UCSD-AML1 (cell line): Measurements from ENCODE around the gene ABL1.
"Not testable (repeated sequence)": the region's sequence is repeated elsewhere in the genome, so short reads cannot be mapped to it uniquely, and the experiment has no call there.

ENCODE experiments used
- DNase-seq: peaks from one replicate; lab custom pipeline; 2025; ENCODE audit not compliant: unreplicated experiment; lab: John Stamatoyannopoulos, UW

Gene ABL1

GRCh38 chr9:130847306-130848217 is 12.5 kb downstream of the ABL1 start:
- DNase-seq, result no peak

- DNase-seq, result not testable (repeated sequence)
Observed at GRCh38 chr9:130848514-130848913, 13.5 kb downstream of the ABL1 start.

DNA sequence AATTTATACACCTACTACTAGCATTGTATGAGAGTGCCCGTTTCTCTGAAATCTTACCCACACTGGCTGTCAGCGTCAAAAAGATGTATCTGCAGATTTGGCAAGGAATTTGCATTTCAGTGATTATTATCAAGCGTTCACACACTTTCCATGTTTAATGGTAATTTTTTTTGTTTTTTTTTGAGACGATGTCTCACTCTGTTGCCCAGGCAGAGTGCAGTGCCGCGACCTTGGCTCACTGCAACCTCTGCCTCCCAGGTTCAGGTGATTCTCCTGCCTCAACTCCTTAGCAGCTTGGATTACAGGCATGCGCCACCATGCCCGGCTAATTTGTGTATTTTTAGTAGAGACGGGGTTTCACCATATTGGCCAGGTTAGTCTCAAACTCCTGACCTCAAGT is 14.3 kb downstream of the ABL1 start:
- no peak for DNase-seq

DNA sequence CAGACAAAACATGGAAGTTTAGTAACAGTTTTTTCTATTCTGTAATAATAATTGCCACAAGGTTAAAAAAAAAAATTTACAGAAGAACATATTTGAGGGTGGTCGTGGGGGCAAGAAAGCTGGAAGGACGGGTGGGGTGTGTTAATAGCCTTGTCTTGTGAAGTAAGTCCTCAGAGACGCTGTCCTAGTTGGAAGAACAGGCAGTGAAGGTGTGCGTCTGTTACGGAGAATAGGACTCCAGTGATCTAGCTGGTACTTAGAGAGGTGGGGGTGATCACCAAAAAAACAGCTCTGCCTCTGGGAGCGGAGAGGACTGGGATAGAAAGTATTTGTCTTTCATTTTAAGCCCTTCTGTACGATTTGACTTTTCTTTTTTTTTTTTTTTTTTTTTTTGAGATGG is 17.7 kb downstream of the ABL1 start:
- DNase-seq, result no peak

DNA sequence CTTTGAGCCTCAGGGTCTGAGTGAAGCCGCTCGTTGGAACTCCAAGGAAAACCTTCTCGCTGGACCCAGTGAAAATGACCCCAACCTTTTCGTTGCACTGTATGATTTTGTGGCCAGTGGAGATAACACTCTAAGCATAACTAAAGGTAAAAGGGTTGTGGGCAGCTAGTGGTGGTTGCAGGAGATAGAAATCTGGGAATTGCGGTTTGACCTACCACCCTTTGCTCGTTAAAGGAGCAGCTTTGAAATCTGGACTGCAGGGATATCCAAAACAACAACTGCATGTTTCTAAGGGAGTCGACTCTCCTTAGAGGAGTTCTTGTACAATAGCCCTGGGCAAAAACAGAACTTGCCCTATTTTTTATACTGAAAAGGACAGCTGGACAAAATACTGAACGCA is 19.0 kb downstream of the ABL1 start:
- no peak for DNase-seq

GRCh38 chr9:130854835-130855234 is 19.8 kb downstream of the ABL1 start:
- no peak for DNase-seq

- DNase-seq, result no peak
Observed at GRCh38 chr9:130856474-130856873, 21.4 kb downstream of the ABL1 start.

GRCh38 chr9:130857864-130858738 is 23.0 kb downstream of the ABL1 start:
- no peak for DNase-seq

DNA sequence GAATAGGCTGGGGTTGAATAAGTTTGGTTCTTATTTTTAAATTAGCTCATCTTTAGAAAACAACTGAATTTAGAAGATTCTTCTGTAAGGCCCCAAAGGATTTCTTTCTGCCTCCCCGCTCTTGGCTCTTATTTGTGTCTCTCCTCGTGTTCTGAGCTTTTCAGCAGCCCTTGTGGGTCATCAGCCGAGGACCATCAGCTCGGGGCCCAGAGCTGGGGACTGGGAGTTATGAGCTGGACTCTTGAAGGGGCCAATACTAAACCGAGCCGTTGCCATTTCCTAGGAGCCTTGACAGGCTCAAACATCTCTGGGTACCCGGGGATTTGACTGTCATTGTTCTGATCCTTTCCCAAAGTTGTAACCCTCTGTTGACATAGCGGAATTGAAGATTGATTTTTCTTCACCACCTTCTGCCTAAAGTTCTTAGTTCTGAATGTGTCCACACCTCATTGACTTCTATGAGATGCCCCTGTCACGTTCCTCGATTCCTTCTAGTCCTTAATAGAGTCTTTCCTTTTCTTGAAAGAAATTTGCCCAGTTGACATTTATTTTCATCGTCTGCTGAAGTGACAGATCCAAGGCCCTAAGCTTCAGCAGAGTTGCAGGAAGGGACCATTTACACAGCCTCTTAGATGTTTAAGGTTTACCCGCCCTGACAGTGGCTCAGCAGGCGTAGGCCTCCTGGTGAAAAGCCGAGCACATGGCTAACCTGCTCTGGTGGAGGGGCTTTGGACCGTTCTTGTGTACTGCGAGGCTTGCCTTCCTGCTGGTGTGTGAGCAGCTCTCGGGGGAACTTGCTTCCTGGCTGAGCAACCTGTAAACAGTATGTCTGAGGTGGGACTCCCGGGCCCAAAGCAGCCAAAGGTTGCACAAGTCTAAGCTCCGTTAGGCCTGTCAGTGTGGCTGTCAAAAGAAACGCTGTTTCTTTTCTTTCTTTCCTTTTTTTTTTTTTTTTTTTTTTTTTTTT is 24.0 kb downstream of the ABL1 start:
- no peak for DNase-seq

- DNase-seq, result no peak
Observed at GRCh38 chr9:130860458-130861316, 25.6 kb downstream of the ABL1 start.

GRCh38 chr9:130861372-130862180 is 26.5 kb downstream of the ABL1 start:
- DNase-seq, result no peak

GRCh38 chr9:130862217-130862616 is 27.2 kb downstream of the ABL1 start:
- no peak for DNase-seq

GRCh38 chr9:130862747-130863146 is 27.7 kb downstream of the ABL1 start:
- DNase-seq, result no peak

GRCh38 chr9:130864541-130864940 is 29.5 kb downstream of the ABL1 start:
- DNase-seq, result no peak

DNA sequence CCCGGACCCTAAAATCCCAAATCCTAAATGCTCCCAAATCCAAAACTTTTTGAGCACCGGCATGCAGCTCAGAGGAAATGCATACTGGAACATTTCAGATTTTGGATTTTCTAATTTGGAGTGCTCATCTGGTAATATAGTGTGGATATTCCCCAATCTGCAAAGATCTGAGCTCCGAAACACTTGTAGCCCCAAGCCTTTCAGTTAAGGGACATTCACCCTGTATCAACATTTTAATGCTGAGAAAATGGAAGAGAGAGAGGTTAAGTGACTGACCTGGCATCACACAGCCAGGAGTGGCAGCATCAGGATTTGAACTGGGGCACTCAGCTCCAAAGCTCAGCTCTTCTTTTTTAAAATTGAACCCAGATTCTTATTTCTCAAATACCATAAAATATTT is 30.9 kb downstream of the ABL1 start:
- DNase-seq, result no peak

GRCh38 chr9:130866474-130866965 is 31.5 kb downstream of the ABL1 start:
- peak; percentile 76 for DNase-seq

GRCh38 chr9:130867556-130867955 is 32.5 kb downstream of the ABL1 start:
- DNase-seq, result no peak

DNA sequence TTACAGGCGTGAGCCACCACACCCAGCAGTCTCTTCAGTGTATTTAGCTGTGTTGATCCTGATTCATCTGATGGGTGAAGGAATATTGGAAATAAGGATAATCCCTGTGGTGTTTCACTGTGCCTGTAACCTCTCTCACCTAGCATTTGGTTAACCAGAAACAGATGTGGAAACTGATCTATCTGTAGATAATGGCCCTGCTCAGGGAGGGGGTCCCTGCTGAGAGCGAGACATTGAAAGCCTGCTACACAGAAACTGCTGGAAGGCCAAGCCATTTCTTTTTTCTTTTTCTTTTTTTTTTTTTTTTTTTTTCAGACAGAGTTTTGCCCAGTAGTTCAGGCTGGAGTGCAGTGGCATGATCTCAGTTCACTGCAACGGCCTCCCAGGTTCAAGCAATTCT is 33.2 kb downstream of the ABL1 start:
- no peak for DNase-seq

DNA sequence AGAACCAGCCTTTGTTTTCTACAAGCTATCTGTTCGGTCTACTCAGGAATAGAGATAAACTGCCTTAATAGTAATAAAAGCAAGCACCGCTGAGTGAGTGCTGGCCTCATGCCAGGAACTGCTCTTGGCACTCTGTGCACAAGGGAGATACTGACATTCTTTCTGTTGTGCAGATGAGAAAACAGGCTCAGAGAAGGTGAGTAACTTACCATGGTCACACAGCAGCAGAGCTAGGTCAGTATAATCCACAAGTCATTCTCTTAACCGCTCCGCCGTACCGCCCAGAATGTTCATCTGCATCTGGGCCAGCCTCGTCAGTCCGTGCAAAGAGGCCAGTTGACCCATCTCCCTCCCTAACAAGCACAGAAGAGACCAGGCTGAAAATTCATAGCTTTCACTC is 34.2 kb downstream of the ABL1 start:
- DNase-seq, result no peak
